ENCODE measurements around the gene URAD. TPM values are rescaled to one million over a fixed set of nuclear protein-coding genes. Genes with fewer than 3 reads are reported as not detected.
A peak's percentile ranks its signal among the peaks of the same experiment; 100 is the strongest.

URAD gene
- total RNA-seq, 2 donors from 2014 or later, result not detected

GRCh38 chr13:27997904-27998522, 9.5 kb upstream of the URAD start:
- Mint-ChIP-seq H3K4me3 (no peak overlapping the region), H3K9me3 (no peaks in the 10 kb centered on the region), H3K27ac (no peak overlapping the region), H3K36me3 (ENCODE audit: low read depth) (no peaks in the 10 kb centered on the region), H3K27me3 (ENCODE audit: insufficient read depth) (peaks cover 20% of the 10 kb centered on the region), H3K4me1 (peaks cover 4% of the 10 kb centered on the region)
- no peak overlapping the region for H3K27ac ChIP-seq (ENCODE audit: low read depth, low read length)
- DNase-seq, result peak; percentile 86
- no peak overlapping the region for H3K4me3 ChIP-seq (ENCODE audit: low read length)
- TF ChIP-seq CTCF (conservative IDR thresholded peaks at IDR 0.05), result peak; percentile 75
- 38 to 39% methylated on average over 5 to 7 of the region's 7 CpGs for WGBS, 2 experiments (ENCODE audit: insufficient coverage in 1 of 2, insufficient read length in 1 of 2)
- peaks cover 15% of the 10 kb centered on the region for H3K27me3 ChIP-seq (ENCODE audit: control insufficient read depth, insufficient read depth, low read length, poor library complexity, severe bottlenecking)
- H3K4me1 ChIP-seq (ENCODE audit: control insufficient read depth, insufficient read depth, low read length), result no peaks in the 10 kb centered on the region
- H3K9me3 ChIP-seq (ENCODE audit: control insufficient read depth, low read length), result no peaks in the 10 kb centered on the region
- no peaks in the 10 kb centered on the region for H3K36me3 ChIP-seq (ENCODE audit: control insufficient read depth, insufficient read depth, low read length)
- H3K9ac ChIP-seq (ENCODE audit: extremely low read depth, low read length, poor library complexity, severe bottlenecking), result no peak overlapping the region

- no peaks in the 10 kb centered on the region for H3K36me3 Mint-ChIP-seq (ENCODE audit: low read depth)
- Histone ChIP-seq H3K9me3 (ENCODE audit: control insufficient read depth, low read length) (no peaks in the 10 kb centered on the region), H3K4me1 (ENCODE audit: control insufficient read depth, insufficient read depth, low read length) (no peaks in the 10 kb centered on the region), H3K27me3 (ENCODE audit: control insufficient read depth, insufficient read depth, low read length, poor library complexity, severe bottlenecking) (peaks cover 59% of the 10 kb centered on the region), H3K4me3 (ENCODE audit: low read length) (no peak overlapping the region), H3K36me3 (ENCODE audit: control insufficient read depth, insufficient read depth, low read length) (no peaks in the 10 kb centered on the region), H3K9ac (ENCODE audit: extremely low read depth, low read length, poor library complexity, severe bottlenecking) (no peak overlapping the region), H3K27ac (ENCODE audit: low read depth, low read length) (no peak overlapping the region)
- H3K27me3 Mint-ChIP-seq (ENCODE audit: insufficient read depth), result peaks cover 63% of the 10 kb centered on the region
- WGBS, 2 experiments (ENCODE audit: insufficient coverage in 1 of 2, insufficient read length in 1 of 2), result 87 to 92% methylated on average over 3 to 6 of the region's 6 CpGs
- TF ChIP-seq CTCF (conservative IDR thresholded peaks at IDR 0.05), result no peak
- no peak for DNase-seq
- no peak overlapping the region for H3K27ac Mint-ChIP-seq
- H3K4me3 Mint-ChIP-seq, result no peak overlapping the region
- H3K9me3 Mint-ChIP-seq, result no peaks in the 10 kb centered on the region
- no peaks in the 10 kb centered on the region for H3K4me1 Mint-ChIP-seq
These were observed 3.4 kb upstream of the URAD start for GRCh38 chr13:27991881-27992280.

GRCh38 chr13:27985600-27985999, 2.9 kb downstream of the URAD start:
- H3K9ac ChIP-seq (ENCODE audit: extremely low read depth, low read length, poor library complexity, severe bottlenecking), result no peak overlapping the region
- H3K9me3 Mint-ChIP-seq, result no peaks in the 10 kb centered on the region
- no peaks in the 10 kb centered on the region for H3K4me1 ChIP-seq (ENCODE audit: control insufficient read depth, insufficient read depth, low read length)
- H3K4me1 Mint-ChIP-seq, result peaks cover 4% of the 10 kb centered on the region
- no peak for TF ChIP-seq CTCF (conservative IDR thresholded peaks at IDR 0.05)
- H3K36me3 ChIP-seq (ENCODE audit: control insufficient read depth, insufficient read depth, low read length), result no peaks in the 10 kb centered on the region
- H3K9me3 ChIP-seq (ENCODE audit: control insufficient read depth, low read length), result no peaks in the 10 kb centered on the region
- H3K27ac ChIP-seq (ENCODE audit: low read depth, low read length), result no peak overlapping the region
- peaks cover 94% of the 10 kb centered on the region for H3K27me3 Mint-ChIP-seq (ENCODE audit: insufficient read depth)
- no peak for DNase-seq
- no peaks in the 10 kb centered on the region for H3K36me3 Mint-ChIP-seq (ENCODE audit: low read depth)
- no peak overlapping the region for H3K4me3 Mint-ChIP-seq
- WGBS, 2 experiments (ENCODE audit: insufficient coverage in 1 of 2, insufficient read length in 1 of 2), result 100% methylated on average over 1 of the region's 1 CpG; no CpG with 5 or more reads in 1 of the 2 experiments
- no peak overlapping the region for H3K27ac Mint-ChIP-seq
- no peak overlapping the region for H3K4me3 ChIP-seq (ENCODE audit: low read length)
- H3K27me3 ChIP-seq (ENCODE audit: control insufficient read depth, insufficient read depth, low read length, poor library complexity, severe bottlenecking), result peaks cover 99% of the 10 kb centered on the region

All from endodermal cell (in vitro differentiated cells).